GM23338 (cell line): ENCODE measurements around the gene MEGF10.

Source experiments
- CTCF ChIP-seq, 2 experiments: fragments of 200-600 bp in 1 of 2; sonication (generic) in 1 of 2; conservative IDR thresholded peaks; 2 replicates each; pipeline versions ENCODE4 v1.5.1 to v1.6.1; 2016 to 2017; ENCODE audit warnings: antibody characterized with exemption in 2 of 2, low read depth in 2 of 2, mild to moderate bottlenecking in 2 of 2, moderate library complexity in 1 of 2
- ETS1 ChIP-seq: IDR thresholded peaks from 2 replicates; pipeline ENCODE4 v1.6.1; 2016; ENCODE audit warnings: antibody characterized with exemption
- ZNF114 ChIP-seq: fragments of 250-450 bp; sonication (Bioruptor Pico); IDR thresholded peaks from 2 replicates; pipeline ENCODE4 v1.5.0; 2020; ENCODE audit warnings: mild to moderate bottlenecking, moderate library complexity

- TF ChIP-seq CTCF (conservative IDR thresholded peaks at IDR 0.05; ENCODE audit: low read depth in 2 of 2): no peak
- TF ChIP-seq ZNF114: no peak
- TF ChIP-seq ETS1: no peak
These were observed 120.4 kb downstream of the MEGF10 start for GRCh38 chr5:127410959-127411358.
